Measurements from ENCODE around the gene PRKCZ.

Gene PRKCZ

DNA sequence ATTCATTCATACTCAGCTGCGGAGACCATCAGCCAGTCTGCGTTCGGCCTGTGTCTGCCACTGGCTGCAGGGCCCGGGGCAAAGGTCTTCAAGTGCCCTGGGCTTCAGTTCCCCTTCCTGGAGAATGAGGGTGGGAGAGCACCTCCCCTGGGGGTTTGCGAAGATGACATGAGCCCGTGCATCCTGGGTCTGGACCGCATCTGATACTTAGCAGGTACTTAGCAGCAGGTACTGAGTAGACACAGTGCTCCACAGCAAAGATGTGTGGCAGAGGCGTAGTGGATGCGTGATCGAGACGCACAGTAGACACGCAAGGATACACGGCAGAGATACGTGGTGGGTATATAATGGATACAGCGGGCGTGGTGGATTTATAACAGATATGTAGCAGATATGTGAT is 51.3 kb downstream of the PRKCZ start:
- no peak overlapping the region for H3K9ac ChIP-seq (ENCODE audit: insufficient read length, low read depth)
- no peak overlapping the region for H3K4me3 ChIP-seq (ENCODE audit: insufficient read length, low read depth)
- H3K4me1 ChIP-seq (ENCODE audit: insufficient read depth, insufficient read length) = peaks cover 5% of the 10 kb centered on the region
- no peaks in the 10 kb centered on the region for H3K27me3 ChIP-seq (ENCODE audit: insufficient read depth, insufficient read length)
- DNase-seq (ENCODE audit: low read depth, low spot score) = no peak
- TF ChIP-seq SUZ12 (IDR thresholded peaks at IDR 0.05; ENCODE audit: extremely low read depth, insufficient read depth, insufficient read length) = no peak
- no peak for TF ChIP-seq YY1 (IDR thresholded peaks at IDR 0.05; ENCODE audit: insufficient read depth, insufficient read length)
- no peak for TF ChIP-seq ZNF274 (IDR thresholded peaks at IDR 0.05; ENCODE audit: low read depth, low read length)
- H3K36me3 ChIP-seq (ENCODE audit: insufficient read depth, insufficient read length, low read length) = peaks cover under 1% of the 10 kb centered on the region
- H3K9me3 ChIP-seq (ENCODE audit: insufficient read depth, low read length) = peaks cover 14% of the 10 kb centered on the region; the same call in 1 of the 2 replicates

DNA sequence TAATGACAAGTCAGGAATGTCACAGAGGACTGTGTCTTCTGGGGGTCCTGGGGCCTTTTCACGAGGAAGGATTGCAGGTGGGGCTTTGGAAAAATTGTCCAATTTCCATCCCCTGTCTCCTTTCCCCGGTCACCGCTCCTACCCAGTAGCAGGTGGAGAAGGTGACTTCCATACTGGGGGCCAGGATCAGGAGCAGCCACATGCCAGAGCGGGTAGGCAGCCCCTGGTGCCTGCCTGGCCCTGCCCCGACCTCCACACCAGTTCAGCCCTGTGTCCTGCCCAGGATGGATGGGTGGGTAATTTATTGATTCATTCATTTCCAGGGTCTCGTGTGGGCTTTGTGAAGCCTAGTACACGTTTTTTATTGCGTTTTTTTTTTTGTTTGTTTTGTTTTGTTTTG is 51.7 kb downstream of the PRKCZ start:
- Histone ChIP-seq H3K36me3 (ENCODE audit: insufficient read depth, insufficient read length, low read length) (peaks cover 5% of the 10 kb centered on the region), H3K9me3 (ENCODE audit: insufficient read depth, low read length) (peaks cover 10% of the 10 kb centered on the region; the same call in 1 of the 2 replicates), H3K9ac (ENCODE audit: insufficient read length, low read depth) (no peak overlapping the region), H3K27me3 (ENCODE audit: insufficient read depth, insufficient read length) (no peaks in the 10 kb centered on the region), H3K4me1 (ENCODE audit: insufficient read depth, insufficient read length) (peaks cover 5% of the 10 kb centered on the region), H3K4me3 (ENCODE audit: insufficient read length, low read depth) (no peak overlapping the region)
- DNase-seq (ENCODE audit: low read depth, low spot score) = no peak
- TF ChIP-seq ZNF274 (IDR thresholded peaks at IDR 0.05; ENCODE audit: low read depth, low read length) (no peak), YY1 (IDR thresholded peaks at IDR 0.05; ENCODE audit: insufficient read depth, insufficient read length) (no peak), SUZ12 (IDR thresholded peaks at IDR 0.05; ENCODE audit: extremely low read depth, insufficient read depth, insufficient read length) (no peak)

DNA sequence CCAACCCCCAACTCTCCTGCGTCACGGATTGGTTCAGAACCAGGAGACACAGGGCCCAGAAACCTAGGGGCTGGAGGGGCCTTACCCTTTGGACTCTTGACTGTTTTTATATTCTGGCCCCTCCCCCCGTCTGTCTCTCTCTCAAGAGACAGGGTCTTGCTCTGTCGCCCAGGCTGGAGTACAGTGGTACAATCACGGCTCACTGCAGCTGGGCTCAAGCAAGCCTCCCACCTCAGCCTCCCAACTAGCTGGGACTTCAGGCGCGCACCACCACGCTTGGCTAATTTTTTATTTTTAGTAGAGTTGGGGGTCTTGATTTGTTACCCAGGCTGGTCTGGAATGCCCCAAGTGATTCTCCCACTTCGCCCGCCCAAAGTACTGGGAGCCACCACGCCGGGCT is 52.5 kb downstream of the PRKCZ start:
- Histone ChIP-seq H3K9me3 (ENCODE audit: insufficient read depth, low read length) (peaks cover 1% of the 10 kb centered on the region; the same call in 1 of the 2 replicates), H3K27me3 (ENCODE audit: insufficient read depth, insufficient read length) (no peaks in the 10 kb centered on the region), H3K4me1 (ENCODE audit: insufficient read depth, insufficient read length) (peaks cover 5% of the 10 kb centered on the region), H3K9ac (ENCODE audit: insufficient read length, low read depth) (no peak overlapping the region), H3K36me3 (ENCODE audit: insufficient read depth, insufficient read length, low read length) (peaks cover 6% of the 10 kb centered on the region), H3K4me3 (ENCODE audit: insufficient read length, low read depth) (no peak overlapping the region)
- no peak for DNase-seq (ENCODE audit: low read depth, low spot score)
- TF ChIP-seq ZNF274 (IDR thresholded peaks at IDR 0.05; ENCODE audit: low read depth, low read length) = no peak
- no peak for TF ChIP-seq SUZ12 (IDR thresholded peaks at IDR 0.05; ENCODE audit: extremely low read depth, insufficient read depth, insufficient read length)
- no peak for TF ChIP-seq YY1 (IDR thresholded peaks at IDR 0.05; ENCODE audit: insufficient read depth, insufficient read length)

DNA sequence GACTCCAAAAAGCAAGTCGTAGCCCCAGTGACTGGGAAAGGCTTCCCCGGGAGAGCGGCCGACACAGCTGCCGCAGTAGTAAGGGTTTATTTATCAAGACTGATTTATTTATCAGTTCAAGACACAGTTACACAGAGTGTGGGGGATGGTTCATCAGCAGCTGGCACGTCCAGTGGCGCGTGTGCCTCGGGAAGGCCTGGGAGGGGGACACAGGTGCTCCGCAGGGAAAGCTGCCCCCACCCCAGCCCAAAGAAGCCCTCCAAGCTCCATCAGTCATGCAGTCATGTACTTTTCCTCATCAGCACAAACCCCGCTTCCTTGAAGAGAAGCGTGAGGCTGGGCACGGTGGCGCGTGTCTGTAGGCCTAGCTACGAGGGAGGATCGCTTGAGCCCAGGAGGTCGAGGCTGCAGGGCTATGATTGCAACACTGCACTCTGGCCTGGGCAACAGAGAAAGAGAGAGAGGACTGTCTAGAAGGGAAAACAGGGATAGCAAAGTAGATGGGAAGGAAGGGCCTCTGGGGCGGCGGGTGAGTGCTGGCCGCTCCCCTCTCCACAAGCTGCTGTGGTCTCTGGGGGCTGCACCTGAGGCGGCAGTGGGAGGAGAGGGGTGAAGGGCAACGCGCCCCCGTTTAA is 53.2 kb downstream of the PRKCZ start:
- no peaks in the 10 kb centered on the region for H3K27me3 ChIP-seq (ENCODE audit: insufficient read depth, insufficient read length)
- H3K4me3 ChIP-seq (ENCODE audit: insufficient read length, low read depth) = no peak overlapping the region

DNA sequence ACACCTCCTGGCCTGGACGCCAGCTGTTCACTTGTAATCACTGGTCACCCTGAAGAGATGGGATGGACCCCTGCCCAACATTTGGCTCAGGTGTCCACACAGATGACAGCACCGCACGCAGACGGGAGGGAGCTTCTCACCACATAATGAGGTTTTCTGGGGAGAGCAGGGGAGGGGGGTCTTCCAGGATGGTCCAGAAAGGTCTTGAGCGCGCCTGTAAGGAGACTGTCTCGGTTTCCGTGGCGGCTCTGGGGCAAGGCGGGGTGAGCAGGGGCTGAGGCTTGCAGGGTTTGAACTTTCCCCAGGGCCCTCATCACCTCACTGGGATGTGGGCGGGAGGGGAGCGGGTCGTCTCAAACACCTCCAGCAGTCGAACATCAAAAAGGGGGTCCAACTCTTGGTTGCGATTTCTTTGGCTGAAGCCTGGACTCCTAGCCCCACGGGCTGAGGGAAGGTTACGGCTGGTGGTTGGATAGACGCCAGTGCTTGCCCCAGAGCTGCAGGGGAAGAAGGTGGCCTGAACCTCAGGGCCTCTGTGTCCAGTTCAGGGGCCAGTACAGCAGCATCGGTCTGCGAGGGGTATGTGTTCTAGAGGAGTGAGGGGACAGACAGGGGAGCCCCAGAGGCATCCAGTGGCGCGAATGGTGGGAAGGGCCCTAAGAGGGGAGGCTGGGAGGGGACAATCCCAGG is 53.8 kb downstream of the PRKCZ start:
- TF ChIP-seq SUZ12 (IDR thresholded peaks at IDR 0.05; ENCODE audit: extremely low read depth, insufficient read depth, insufficient read length) (no peak), ZNF274 (IDR thresholded peaks at IDR 0.05; ENCODE audit: low read depth, low read length) (no peak), YY1 (IDR thresholded peaks at IDR 0.05; ENCODE audit: insufficient read depth, insufficient read length) (no peak)
- H3K9ac ChIP-seq (ENCODE audit: insufficient read length, low read depth) = no peak overlapping the region
- DNase-seq (ENCODE audit: low read depth, low spot score) = no peak
- H3K9me3 ChIP-seq (ENCODE audit: insufficient read depth, low read length) = no peaks in the 10 kb centered on the region
- peaks cover 8% of the 10 kb centered on the region for H3K4me1 ChIP-seq (ENCODE audit: insufficient read depth, insufficient read length)
- H3K27me3 ChIP-seq (ENCODE audit: insufficient read depth, insufficient read length) = no peaks in the 10 kb centered on the region
- no peak overlapping the region for H3K4me3 ChIP-seq (ENCODE audit: insufficient read length, low read depth)
- H3K36me3 ChIP-seq (ENCODE audit: insufficient read depth, insufficient read length, low read length) = peaks cover 6% of the 10 kb centered on the region

More for the DNA sequence above, 53.2 kb downstream of the PRKCZ start:
- Histone ChIP-seq H3K9ac (ENCODE audit: insufficient read length, low read depth) (no peak overlapping the region), H3K4me1 (ENCODE audit: insufficient read depth, insufficient read length) (peaks cover 7% of the 10 kb centered on the region), H3K36me3 (ENCODE audit: insufficient read depth, insufficient read length, low read length) (peaks cover 6% of the 10 kb centered on the region), H3K9me3 (ENCODE audit: insufficient read depth, low read length) (no peaks in the 10 kb centered on the region; the same call in 1 of the 2 replicates)
- no peak for DNase-seq (ENCODE audit: low read depth, low spot score)
- no peak for TF ChIP-seq ZNF274 (IDR thresholded peaks at IDR 0.05; ENCODE audit: low read depth, low read length)
- TF ChIP-seq YY1 (IDR thresholded peaks at IDR 0.05; ENCODE audit: insufficient read depth, insufficient read length) = no peak
- TF ChIP-seq SUZ12 (IDR thresholded peaks at IDR 0.05; ENCODE audit: extremely low read depth, insufficient read depth, insufficient read length) = no peak

DNA sequence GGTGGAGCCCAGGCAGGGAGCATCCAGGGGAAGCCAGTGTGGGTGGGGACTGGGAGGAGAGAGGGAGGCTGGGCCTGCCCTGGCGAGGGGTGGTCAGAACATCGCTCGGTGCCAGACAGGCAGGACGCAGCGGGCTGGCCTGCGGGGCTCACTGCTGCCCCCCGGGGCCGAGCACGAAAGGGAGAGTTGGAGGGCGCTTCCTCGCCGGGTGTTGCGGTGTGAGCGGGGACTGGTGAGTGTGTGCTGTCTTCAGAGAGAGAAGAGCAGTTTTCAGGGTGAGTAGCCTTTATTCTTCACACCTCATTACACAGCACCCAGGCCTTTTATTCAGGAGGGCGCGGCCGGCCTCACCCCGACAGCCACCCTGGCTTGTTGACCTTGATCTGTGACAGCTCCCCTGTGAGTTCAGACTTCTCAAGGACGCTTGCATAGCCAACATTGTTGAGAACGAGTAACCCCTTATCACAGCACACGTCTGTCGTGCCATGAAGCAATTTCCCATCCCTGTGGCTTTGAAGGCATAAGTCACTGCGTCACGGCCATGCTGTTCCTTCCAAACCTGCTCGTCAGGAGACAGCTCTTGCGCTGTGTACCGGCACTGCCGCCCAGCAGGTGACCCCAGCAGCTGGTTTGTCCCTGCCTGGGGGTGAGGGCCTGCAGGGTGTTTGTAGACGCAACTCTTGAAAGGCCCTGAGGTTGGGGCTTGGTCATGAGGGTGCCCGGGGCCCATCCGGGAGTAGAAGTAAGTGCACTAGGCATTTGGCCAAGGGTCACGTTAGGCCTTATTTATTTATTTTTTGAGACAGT is 54.6 kb downstream of the PRKCZ start:
- Histone ChIP-seq H3K27me3 (ENCODE audit: insufficient read depth, insufficient read length) (no peaks in the 10 kb centered on the region), H3K4me3 (ENCODE audit: insufficient read length, low read depth) (no peak overlapping the region), H3K9ac (ENCODE audit: insufficient read length, low read depth) (no peak overlapping the region), H3K36me3 (ENCODE audit: insufficient read depth, insufficient read length, low read length) (peaks cover 6% of the 10 kb centered on the region), H3K9me3 (ENCODE audit: insufficient read depth, low read length) (no peaks in the 10 kb centered on the region), H3K4me1 (ENCODE audit: insufficient read depth, insufficient read length) (peaks cover 8% of the 10 kb centered on the region)
- DNase-seq (ENCODE audit: low read depth, low spot score) = no peak
- TF ChIP-seq YY1 (IDR thresholded peaks at IDR 0.05; ENCODE audit: insufficient read depth, insufficient read length) (no peak), ZNF274 (IDR thresholded peaks at IDR 0.05; ENCODE audit: low read depth, low read length) (no peak), SUZ12 (IDR thresholded peaks at IDR 0.05; ENCODE audit: extremely low read depth, insufficient read depth, insufficient read length) (no peak)

Measured in NT2/D1 (cell line).